Mucosa of descending colon (tissue), 3 donors: ENCODE measurements around the gene RSU1. TPM values are rescaled to one million over a fixed set of nuclear protein-coding genes. Genes with fewer than 3 reads are reported as not detected.

Experiments
- ATAC-seq: fragments of 200-7000 bp; cut with Tn5 transposase; one replicate; pipeline ENCODE4 v1.9.1; 2020; ENCODE audit warnings: mild to moderate bottlenecking, moderate library complexity
- DNase-seq, 3 donors: peaks; one replicate each; pipeline ENCODE4 v3.0.0-alpha.2; 2020
- H3K36me3 ChIP-seq: fragments of 200-600 bp; one replicate; pipeline ENCODE4 v1.8.0; 2021; ENCODE audit warnings: low read depth, mild to moderate bottlenecking
- H3K4me1 ChIP-seq: fragments of 200-600 bp; one replicate; pipeline ENCODE4 v1.8.0; 2021; ENCODE audit warnings: low read depth, mild to moderate bottlenecking
- H3K4me3 ChIP-seq: fragments of 200-600 bp; one replicate; pipeline ENCODE4 v1.8.0; 2021; ENCODE audit warnings: mild to moderate bottlenecking
- H3K9me3 ChIP-seq: fragments of 200-600 bp; one replicate; pipeline ENCODE4 v1.8.0; 2021; ENCODE audit warnings: mild to moderate bottlenecking
- CTCF ChIP-seq: fragments of 200-600 bp; IDR thresholded peaks from one replicate; pipeline ENCODE4 v1.8.0; 2022; ENCODE audit warnings: antibody characterized with exemption, mild to moderate bottlenecking
- intact Hi-C, 2 donors: fragments of 100-400 bp; cut with DNase I in 1 of 2; cut with micrococcal nuclease in 1 of 2; formaldehyde crosslinking; loops; one replicate each; pipeline versions ENCODE4 v1.11.0 to v1.11.1; 2022; cut with DNase I, micrococcal nuclease
- long read RNA-seq, 2 donors: library from polyadenylated mRNA; unstranded; transcript quantifications; one replicate each; pipeline ENCODE4 v2.0.0, GENCODE V29; 2019 to 2021
- total RNA-seq, 3 donors: library from RNA; stranded (reverse); fragmentation: NEBNext Ultra II Directional in 2 of 3; extraction: Animal tissue kit (Norgen Biotek cat#: 25700) in 2 of 3; gene quantifications; one replicate each; pipeline versions ENCODE4 v1.2.1 to v1.2.4, GENCODE V29; 2021 to 2023
- donor health status: DM: no; HTN: no; CAD: no; lungs with moderate emphysema.
- donor health status: DM: no; HTN: no; CAD: no.
- donor health status: DM: no; HTN: yes; CAD: no.

The RSU1 gene
- total RNA-seq, result 10 to 100 TPM; 67.2 to 94.8 (median 74.1) TPM
- long read RNA-seq, donor 1, transcript RSU1-203 (8 exons, 3,919 nt), result minor isoform, 27 of 130 reads
- long read RNA-seq, donor 1, transcript RSU1-201 (9 exons, 3,834 nt), result major isoform, 77 of 130 reads
- long read RNA-seq, donor 1, transcript RSU1-205 (8 exons, 3,639 nt), result minor isoform, 13 of 130 reads
- long read RNA-seq, donor 1, partial matches to known transcripts, result 4 of 130 reads
- long read RNA-seq, donor 1, other reads (novel, unspliced or antisense), result 9 of 130 reads
- long read RNA-seq, donor 2, transcript RSU1-203 (8 exons, 3,919 nt), result minor isoform, 10 of 62 reads
- long read RNA-seq, donor 2, transcript RSU1-201 (9 exons, 3,834 nt), result major isoform, 36 of 62 reads
- long read RNA-seq, donor 2, partial matches to known transcripts, result 3 of 62 reads
- long read RNA-seq, donor 2, other reads (novel, unspliced or antisense), result 9 of 62 reads

GRCh38 chr10:16817125-16818019 is at the start of gene RSU1:
RSU1 (minus strand) TSS chr10:16817424; CDS start chr10:16817081, 343 bp downstream.
- DNase-seq, result peak; percentile 100
- Histone ChIP-seq H3K4me1 (peaks cover 8% of the 10 kb centered on the region), H3K36me3 (peaks cover 4% of the 10 kb centered on the region), H3K4me3 (peak within 1 kb of the TSS; percentile 44), H3K9me3 (peaks cover 5% of the 10 kb centered on the region)
- peak; percentile 14 for TF ChIP-seq CTCF
- peak; percentile 98 for ATAC-seq
- intact Hi-C loops, result no loop called here

GRCh38 chr10:16866541-16867275 is 49.5 kb upstream of the RSU1 start:
- H3K9me3 ChIP-seq, result no peaks in the 10 kb centered on the region
- H3K36me3 ChIP-seq, result no peaks in the 10 kb centered on the region
- no peak overlapping the region for H3K4me3 ChIP-seq
- no peaks in the 10 kb centered on the region for H3K4me1 ChIP-seq
- intact Hi-C loops, result no loop called here
- TF ChIP-seq CTCF, result no peak
- no peak for DNase-seq
- ATAC-seq, result no peak

- intact Hi-C loops, result no loop called here
- TF ChIP-seq CTCF, result no peak
Measured at GRCh38 chr10:16865766-16866165, 48.5 kb upstream of the RSU1 start.

GRCh38 chr10:16863766-16864165 is 46.5 kb upstream of the RSU1 start:
- TF ChIP-seq CTCF, result no peak
- no peak for ATAC-seq
- Histone ChIP-seq H3K4me1 (no peaks in the 10 kb centered on the region), H3K36me3 (no peaks in the 10 kb centered on the region), H3K9me3 (no peaks in the 10 kb centered on the region), H3K4me3 (no peak overlapping the region)
- intact Hi-C loops, result no loop called here
- DNase-seq, result no peak

More at GRCh38 chr10:16865766-16866165, 48.5 kb upstream of the RSU1 start:
- ATAC-seq (no peak), DNase-seq (no peak)
- H3K36me3 ChIP-seq, result no peaks in the 10 kb centered on the region
- no peaks in the 10 kb centered on the region for H3K4me1 ChIP-seq
- no peaks in the 10 kb centered on the region for H3K9me3 ChIP-seq
- H3K4me3 ChIP-seq, result no peak overlapping the region

GRCh38 chr10:16857419-16857818 is 40.2 kb upstream of the RSU1 start:
- ATAC-seq (no peak), DNase-seq (no peak)
- Histone ChIP-seq H3K4me3 (no peak overlapping the region), H3K9me3 (no peaks in the 10 kb centered on the region), H3K4me1 (no peaks in the 10 kb centered on the region), H3K36me3 (no peaks in the 10 kb centered on the region)
- intact Hi-C loops, result no loop called here
- no peak for TF ChIP-seq CTCF
